Astrocyte (in vitro differentiated cells and primary cell): ENCODE results near the gene GUCY2C. TPM values are rescaled to one million over a fixed set of nuclear protein-coding genes. Genes with fewer than 3 reads are reported as not detected.

Experiments
- DNase-seq: peaks from one replicate; pipeline ENCODE4 v3.0.0-alpha.2; 2010; ENCODE audit warnings: low read depth
- FAIRE-seq: peaks from 2 replicates; lab custom pipeline; 2011; peaks lifted over from hg19 to GRCh38; lab: Jason Lieb, UNC
- H2AFZ ChIP-seq: 2 replicates; pipeline ENCODE4 v1.6.0; 2012; ENCODE audit warnings: low read depth, low read length, inconsistent platforms
- H3K27ac ChIP-seq: 2 replicates; pipeline ENCODE4 v1.5.1; 2011; ENCODE audit warnings: low read depth, low read length, inconsistent platforms
- H3K27me3 ChIP-seq: 2 replicates; pipeline ENCODE4 v1.6.0; 2011; ENCODE audit warnings: low read length, inconsistent platforms; ENCODE audit not compliant: insufficient read depth
- H3K36me3 ChIP-seq: 2 replicates; pipeline ENCODE4 v1.5.1; 2011; ENCODE audit warnings: low read length, inconsistent platforms; ENCODE audit not compliant: insufficient read depth
- H3K4me1 ChIP-seq: 2 replicates; pipeline ENCODE4 v1.5.1; 2011; ENCODE audit warnings: low read length, inconsistent platforms; ENCODE audit not compliant: insufficient read depth
- H3K4me2 ChIP-seq: 2 replicates; pipeline ENCODE4 v1.6.0; 2012; ENCODE audit warnings: low read length, inconsistent platforms
- H3K4me3 ChIP-seq: 2 replicates; pipeline ENCODE4 v1.5.1; 2011; ENCODE audit warnings: low read depth, mild to moderate bottlenecking, low read length, inconsistent platforms; ENCODE audit not compliant: insufficient read depth
- H3K79me2 ChIP-seq: 2 replicates; pipeline ENCODE4 v1.6.0; 2012; ENCODE audit warnings: mild to moderate bottlenecking, low read length, inconsistent platforms; ENCODE audit not compliant: insufficient read depth
- H3K9ac ChIP-seq: 2 replicates; pipeline ENCODE4 v1.6.0; 2012; ENCODE audit warnings: mild to moderate bottlenecking, low read length, inconsistent platforms
- H3K9me3 ChIP-seq: 2 replicates; pipeline ENCODE4 v1.5.1; 2012; ENCODE audit warnings: low read depth, mild to moderate bottlenecking, low read length, inconsistent platforms; ENCODE audit not compliant: insufficient read depth
- H4K20me1 ChIP-seq: 2 replicates; pipeline ENCODE4 v1.6.0; 2012; ENCODE audit warnings: low read length, inconsistent platforms; ENCODE audit not compliant: insufficient read depth
- H3K27ac Mint-ChIP-seq: one replicate; pipeline ENCODE4 v1.8.0; 2021; ENCODE audit warnings: mild to moderate bottlenecking, mixed read lengths; ENCODE audit not compliant: unreplicated experiment
- H3K27me3 Mint-ChIP-seq: one replicate; pipeline ENCODE4 v1.8.0; 2021; ENCODE audit warnings: low read depth, mixed read lengths; ENCODE audit not compliant: unreplicated experiment
- H3K36me3 Mint-ChIP-seq: one replicate; pipeline ENCODE4 v1.8.0; 2021; ENCODE audit warnings: low read depth, mixed read lengths; ENCODE audit not compliant: unreplicated experiment
- H3K4me1 Mint-ChIP-seq: one replicate; pipeline ENCODE4 v1.8.0; 2021; ENCODE audit warnings: low read depth, mixed read lengths; ENCODE audit not compliant: unreplicated experiment
- H3K4me3 Mint-ChIP-seq: one replicate; pipeline ENCODE4 v1.8.0; 2021; ENCODE audit warnings: mild to moderate bottlenecking, moderate library complexity, mixed read lengths; ENCODE audit not compliant: unreplicated experiment
- H3K9me3 Mint-ChIP-seq: one replicate; pipeline ENCODE4 v1.8.0; 2021; ENCODE audit warnings: mild to moderate bottlenecking, mixed read lengths; ENCODE audit not compliant: unreplicated experiment
- EZH2 ChIP-seq: IDR thresholded peaks from 2 replicates; pipeline ENCODE4 v1.6.1; 2012; ENCODE audit warnings: mild to moderate bottlenecking, low read length, inconsistent platforms; ENCODE audit not compliant: insufficient read depth
- total RNA-seq: library from RNA; stranded (reverse); gene quantifications from 2 replicates; pipeline ENCODE4 v1.2.1, GENCODE V29; 2021
- TF ChIP-seq, protein P1 (sequence below): IDR thresholded peaks from 2 replicates; pipeline ENCODE4 v1.5.1; 2011; ENCODE audit warnings: low read depth, mild to moderate bottlenecking, inconsistent platforms, low read length, moderate library complexity; ENCODE audit not compliant: insufficient read depth

GUCY2C gene
- total RNA-seq, 1 donor from 2014 or later = 0.09 TPM

DNA sequence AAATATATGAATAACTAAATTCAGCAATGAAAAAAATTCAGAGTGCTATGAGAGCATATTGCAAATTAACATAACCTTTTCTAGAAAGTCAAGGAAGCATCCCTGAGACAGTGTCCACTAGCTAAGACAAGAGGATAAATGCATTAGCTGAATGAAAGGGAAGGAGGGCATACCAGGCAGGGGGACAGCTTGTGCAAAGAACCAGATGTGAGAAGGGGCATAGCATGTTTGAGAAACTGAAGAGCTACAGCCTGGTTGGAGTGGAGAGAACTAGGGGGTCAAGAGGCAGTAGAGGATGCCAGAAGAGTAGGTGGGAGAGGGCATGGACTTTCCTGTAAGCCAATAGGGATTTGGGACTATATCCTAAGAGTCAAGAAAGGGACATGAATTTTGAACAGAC, 2.2 kb upstream of the GUCY2C start:
- H2AFZ ChIP-seq = no peak overlapping the region
- H3K9me3 Mint-ChIP-seq = peaks cover 2% of the 10 kb centered on the region
- no peak for TF ChIP-seq EZH2
- TF ChIP-seq, protein P1, sequence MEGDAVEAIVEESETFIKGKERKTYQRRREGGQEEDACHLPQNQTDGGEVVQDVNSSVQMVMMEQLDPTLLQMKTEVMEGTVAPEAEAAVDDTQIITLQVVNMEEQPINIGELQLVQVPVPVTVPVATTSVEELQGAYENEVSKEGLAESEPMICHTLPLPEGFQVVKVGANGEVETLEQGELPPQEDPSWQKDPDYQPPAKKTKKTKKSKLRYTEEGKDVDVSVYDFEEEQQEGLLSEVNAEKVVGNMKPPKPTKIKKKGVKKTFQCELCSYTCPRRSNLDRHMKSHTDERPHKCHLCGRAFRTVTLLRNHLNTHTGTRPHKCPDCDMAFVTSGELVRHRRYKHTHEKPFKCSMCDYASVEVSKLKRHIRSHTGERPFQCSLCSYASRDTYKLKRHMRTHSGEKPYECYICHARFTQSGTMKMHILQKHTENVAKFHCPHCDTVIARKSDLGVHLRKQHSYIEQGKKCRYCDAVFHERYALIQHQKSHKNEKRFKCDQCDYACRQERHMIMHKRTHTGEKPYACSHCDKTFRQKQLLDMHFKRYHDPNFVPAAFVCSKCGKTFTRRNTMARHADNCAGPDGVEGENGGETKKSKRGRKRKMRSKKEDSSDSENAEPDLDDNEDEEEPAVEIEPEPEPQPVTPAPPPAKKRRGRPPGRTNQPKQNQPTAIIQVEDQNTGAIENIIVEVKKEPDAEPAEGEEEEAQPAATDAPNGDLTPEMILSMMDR = no peak
- no peaks in the 10 kb centered on the region for H4K20me1 ChIP-seq
- H3K4me1 ChIP-seq = no peaks in the 10 kb centered on the region
- no peaks in the 10 kb centered on the region for H3K36me3 ChIP-seq
- no peaks in the 10 kb centered on the region for H3K9me3 ChIP-seq
- no peak overlapping the region for H3K9ac ChIP-seq
- no peak overlapping the region for H3K4me2 ChIP-seq
- no peak overlapping the region for H3K27ac Mint-ChIP-seq
- no peaks in the 10 kb centered on the region for H3K79me2 ChIP-seq
- H3K4me3 ChIP-seq = no peak overlapping the region
- H3K4me1 Mint-ChIP-seq = no peaks in the 10 kb centered on the region
- no peak overlapping the region for H3K27ac ChIP-seq
- H3K36me3 Mint-ChIP-seq = no peaks in the 10 kb centered on the region
- H3K27me3 Mint-ChIP-seq = no peaks in the 10 kb centered on the region
- FAIRE-seq = no peak
- no peak for DNase-seq
- H3K27me3 ChIP-seq = no peaks in the 10 kb centered on the region
- H3K4me3 Mint-ChIP-seq = no peak overlapping the region

- no peak overlapping the region for H3K9ac ChIP-seq
- no peak overlapping the region for H2AFZ ChIP-seq
- H4K20me1 ChIP-seq = no peaks in the 10 kb centered on the region
- no peaks in the 10 kb centered on the region for H3K9me3 ChIP-seq
- H3K4me3 ChIP-seq = no peak overlapping the region
- H3K27me3 Mint-ChIP-seq = no peaks in the 10 kb centered on the region
- no peaks in the 10 kb centered on the region for H3K27me3 ChIP-seq
- H3K4me2 ChIP-seq = no peak overlapping the region
- H3K4me1 Mint-ChIP-seq = no peaks in the 10 kb centered on the region
- no peak overlapping the region for H3K27ac Mint-ChIP-seq
- FAIRE-seq (no peak), DNase-seq (no peak)
- H3K79me2 ChIP-seq = no peaks in the 10 kb centered on the region
- no peaks in the 10 kb centered on the region for H3K36me3 ChIP-seq
- H3K4me1 ChIP-seq = no peaks in the 10 kb centered on the region
- no peak overlapping the region for H3K4me3 Mint-ChIP-seq
- no peak overlapping the region for H3K27ac ChIP-seq
- TF ChIP-seq, protein P1 = no peak
- TF ChIP-seq EZH2 = no peak
- H3K36me3 Mint-ChIP-seq = no peaks in the 10 kb centered on the region
- H3K9me3 Mint-ChIP-seq = peaks cover 2% of the 10 kb centered on the region
Measured at GRCh38 chr12:14695715-14696141, 671 bp downstream of the GUCY2C start.

DNA sequence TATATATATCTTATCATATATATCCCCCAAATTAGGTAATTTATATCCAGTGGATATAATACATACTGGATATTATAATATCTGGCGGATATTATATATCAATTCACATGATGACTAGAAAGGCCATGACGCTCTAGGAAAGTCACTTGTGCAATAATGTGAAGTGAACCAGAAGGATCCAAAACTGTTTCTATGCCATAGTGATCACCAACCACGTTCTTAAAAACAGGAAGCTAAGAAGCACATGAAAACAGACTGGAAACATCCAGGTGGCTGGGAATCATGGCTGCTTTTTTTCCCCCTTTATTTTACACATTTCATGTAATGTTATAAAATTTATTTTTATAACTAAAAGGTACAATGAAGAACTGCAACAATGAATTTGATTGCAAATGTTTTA, 1.4 kb downstream of the GUCY2C start:
- H3K9me3 ChIP-seq = no peaks in the 10 kb centered on the region
- no peaks in the 10 kb centered on the region for H3K4me1 ChIP-seq
- no peak for DNase-seq
- H3K36me3 Mint-ChIP-seq = no peaks in the 10 kb centered on the region
- no peaks in the 10 kb centered on the region for H3K4me1 Mint-ChIP-seq
- no peaks in the 10 kb centered on the region for H3K36me3 ChIP-seq
- no peak overlapping the region for H3K4me2 ChIP-seq
- TF ChIP-seq, protein P1 = no peak
- TF ChIP-seq EZH2 = no peak
- H3K4me3 Mint-ChIP-seq = no peak overlapping the region
- no peak overlapping the region for H3K27ac Mint-ChIP-seq
- no peak for FAIRE-seq
- no peaks in the 10 kb centered on the region for H3K27me3 Mint-ChIP-seq
- peaks cover 2% of the 10 kb centered on the region for H3K9me3 Mint-ChIP-seq
- H3K4me3 ChIP-seq = no peak overlapping the region
- no peaks in the 10 kb centered on the region for H4K20me1 ChIP-seq
- H3K27me3 ChIP-seq = no peaks in the 10 kb centered on the region
- H3K79me2 ChIP-seq = no peaks in the 10 kb centered on the region
- no peak overlapping the region for H3K9ac ChIP-seq
- H2AFZ ChIP-seq = no peak overlapping the region
- no peak overlapping the region for H3K27ac ChIP-seq
